H1 (cell line): ENCODE results near the gene BTBD9. TPM values are rescaled to one million over a fixed set of nuclear protein-coding genes. Genes with fewer than 3 reads are reported as not detected.

ENCODE experiments used
- CTCF ChIA-PET: fragments of 300-600 bp; sonication (Branson Sonifier 250); formaldehyde crosslinking; loops from one replicate; lab custom pipeline; 2021; ENCODE audit not compliant: partially characterized antibody; lab: Charles Lee
- POLR2A ChIA-PET: fragments of 300-600 bp; sonication (Branson Sonifier 250); formaldehyde crosslinking; loops from one replicate; lab custom pipeline; 2021; ENCODE audit warnings: inconsistent platforms; ENCODE audit not compliant: partially characterized antibody; lab: Charles Lee
- DNase-seq, 2 experiments: peaks; one replicate each; pipeline versions ENCODE4 v3.0.0 to v3.0.0-alpha.2; 2010 to 2022; ENCODE audit warnings: low spot score in 2 of 2, low read depth in 1 of 2, mixed read lengths in 1 of 2
- FAIRE-seq: peaks from 2 replicates; lab custom pipeline; 2011; peaks lifted over from hg19 to GRCh38; lab: Jason Lieb, UNC
- H2AFZ ChIP-seq: 2 replicates; pipeline ENCODE4 v1.8.1; 2012; ENCODE audit warnings: low read length, inconsistent platforms
- H2AK5ac ChIP-seq: 2 replicates; pipeline ENCODE4 v1.6.1; 2013; ENCODE audit warnings: low read depth, low read length
- H2BK120ac ChIP-seq: replicated peaks from 2 replicates; pipeline ENCODE3; 2013; ENCODE audit warnings: low read depth, low read length, inconsistent platforms
- H2BK12ac ChIP-seq: 2 replicates; pipeline ENCODE4 v1.6.1; 2013; ENCODE audit warnings: low read depth, low read length
- H2BK15ac ChIP-seq: 2 replicates; pipeline ENCODE4 v1.6.1; 2013; ENCODE audit warnings: low read length
- H2BK20ac ChIP-seq: 2 replicates; pipeline ENCODE4 v1.6.1; 2013; ENCODE audit warnings: low read length
- H2BK5ac ChIP-seq: 2 replicates; pipeline ENCODE4 v1.6.1; 2013; ENCODE audit warnings: low read depth, low read length
- H3K14ac ChIP-seq: 2 replicates; pipeline ENCODE4 v1.6.1; 2013; ENCODE audit warnings: inconsistent platforms; ENCODE audit not compliant: insufficient read length
- H3K18ac ChIP-seq: 2 replicates; pipeline ENCODE4 v1.6.1; 2013; ENCODE audit warnings: low read length; ENCODE audit errors: extremely low read depth
- H3K23ac ChIP-seq: 2 replicates; pipeline ENCODE4 v1.6.1; 2013; ENCODE audit warnings: inconsistent platforms; ENCODE audit not compliant: insufficient read length
- H3K23me2 ChIP-seq: 2 replicates; pipeline ENCODE4 v1.6.1; 2013; ENCODE audit warnings: low read depth, low read length
- H3K27ac ChIP-seq: 2 replicates; pipeline ENCODE4 v1.6.1; 2011; ENCODE audit warnings: low read depth, low read length, inconsistent platforms
- H3K27me3 ChIP-seq, 4 experiments: replicated peaks in 1 of 4; 1 replicate in 1 of 4; 2 replicates in 3 of 4; pipeline versions ENCODE4 v1.6.1 to v1.8.1; 2011 to 2013; ENCODE audit warnings: low read length in 3 of 4, mild to moderate bottlenecking in 3 of 4, inconsistent platforms in 2 of 4, mixed read lengths in 2 of 4, moderate library complexity in 1 of 4; ENCODE audit not compliant: control insufficient read depth in 3 of 4, insufficient read depth in 3 of 4; ENCODE audit errors: extremely low read depth in 1 of 4
- H3K36me3 ChIP-seq, 4 experiments: 2 replicates each; pipeline versions ENCODE4 v1.6.1 to v1.8.1; 2011 to 2013; ENCODE audit warnings: mild to moderate bottlenecking in 4 of 4, low read length in 3 of 4, moderate library complexity in 2 of 4, control low read depth in 1 of 4, inconsistent platforms in 1 of 4; ENCODE audit not compliant: insufficient read depth in 4 of 4, control insufficient read depth in 2 of 4
- H3K4ac ChIP-seq: replicated peaks from 2 replicates; pipeline ENCODE3; 2013; ENCODE audit warnings: low read length, low read depth, mixed read lengths, inconsistent platforms; ENCODE audit not compliant: insufficient read length
- H3K4me1 ChIP-seq, 4 experiments: replicated peaks in 1 of 4; 1 replicate in 1 of 4; 2 replicates in 3 of 4; pipeline versions ENCODE4 v1.6.1 to v1.8.1; 2011 to 2013; ENCODE audit warnings: low read length in 3 of 4, inconsistent platforms in 2 of 4, mixed read lengths in 1 of 4; ENCODE audit not compliant: insufficient read depth in 4 of 4, control insufficient read depth in 3 of 4
- H3K4me2 ChIP-seq, 2 experiments: 2 replicates each; pipeline versions ENCODE4 v1.6.1 to v1.8.1; 2011 to 2013; ENCODE audit warnings: low read depth in 2 of 2, low read length in 2 of 2, control low read depth in 1 of 2, inconsistent platforms in 1 of 2, mild to moderate bottlenecking in 1 of 2; ENCODE audit not compliant: insufficient read depth in 1 of 2
- H3K4me3 ChIP-seq, 4 experiments: fragments of 200-600, 300-600 bp in 1 of 4; sonication (generic), shearing (Covaris generic), sonication (Bioruptor Twin) in 1 of 4; 2 replicates each; pipeline versions ENCODE4 v1.5.1 to v1.8.1; 2011 to 2016; ENCODE audit warnings: low read length in 4 of 4, low read depth in 3 of 4, control low read depth in 2 of 4, inconsistent platforms in 2 of 4, mild to moderate bottlenecking in 2 of 4, mixed read lengths in 1 of 4, moderate library complexity in 1 of 4; ENCODE audit not compliant: insufficient read depth in 2 of 4; ENCODE audit errors: extremely low read depth in 1 of 4
- H3K56ac ChIP-seq: replicated peaks from 2 replicates; pipeline ENCODE3; 2013; ENCODE audit warnings: low read depth, mild to moderate bottlenecking, mixed read lengths, low read length, inconsistent platforms; ENCODE audit not compliant: insufficient read length
- H3K79me1 ChIP-seq: 2 replicates; pipeline ENCODE4 v1.6.1; 2013; ENCODE audit warnings: low read depth, low read length, control low read depth
- H3K79me2 ChIP-seq, 2 experiments: 2 replicates each; pipeline versions ENCODE4 v1.6.1 to v1.8.1; 2012 to 2013; ENCODE audit warnings: low read length in 2 of 2, mild to moderate bottlenecking in 2 of 2, inconsistent platforms in 1 of 2; ENCODE audit not compliant: insufficient read depth in 2 of 2, control insufficient read depth in 1 of 2
- H3K9ac ChIP-seq, 4 experiments: replicated peaks in 1 of 4; 1 replicate in 1 of 4; 2 replicates in 3 of 4; pipeline versions ENCODE4 v1.6.1 to v1.8.1; 2011 to 2013; ENCODE audit warnings: low read depth in 3 of 4, low read length in 3 of 4, control low read depth in 2 of 4, mild to moderate bottlenecking in 2 of 4, moderate library complexity in 2 of 4, inconsistent platforms in 1 of 4; ENCODE audit errors: extremely low read depth in 1 of 4
- H3K9me3 ChIP-seq, 2 experiments: 2 replicates each; pipeline versions ENCODE4 v1.6.1 to v1.8.1; 2012 to 2013; ENCODE audit warnings: mild to moderate bottlenecking in 2 of 2, moderate library complexity in 2 of 2, control low read depth in 1 of 2, inconsistent platforms in 1 of 2, low read depth in 1 of 2, low read length in 1 of 2, mixed read lengths in 1 of 2; ENCODE audit not compliant: insufficient read depth in 2 of 2
- H4K20me1 ChIP-seq, 2 experiments: replicated peaks in 1 of 2; 2 replicates each; pipeline versions ENCODE3 to v1.8.1; 2011 to 2013; ENCODE audit warnings: inconsistent platforms in 2 of 2, low read length in 2 of 2, mild to moderate bottlenecking in 1 of 2; ENCODE audit not compliant: insufficient read depth in 2 of 2, control insufficient read depth in 1 of 2
- H4K5ac ChIP-seq: 2 replicates; pipeline ENCODE4 v1.6.1; 2013; ENCODE audit warnings: low read length, low read depth, mixed read lengths, inconsistent platforms; ENCODE audit not compliant: insufficient read length
- H4K8ac ChIP-seq: 2 replicates; pipeline ENCODE4 v1.8.0; 2013; ENCODE audit warnings: mild to moderate bottlenecking, moderate library complexity, low read length, inconsistent platforms; ENCODE audit not compliant: insufficient read depth; ENCODE audit errors: extremely low read depth
- H4K91ac ChIP-seq: replicated peaks from 2 replicates; pipeline ENCODE3; 2013; ENCODE audit warnings: low read length, mixed read lengths, inconsistent platforms; ENCODE audit not compliant: insufficient read length
- BCL11A ChIP-seq, 2 experiments: IDR thresholded peaks; one replicate each; pipeline ENCODE4 v1.6.1; 2011; ENCODE audit warnings: low read depth in 2 of 2, low read length in 2 of 2, mild to moderate bottlenecking in 2 of 2
- BRCA1 ChIP-seq: IDR thresholded peaks from 2 replicates; pipeline ENCODE4 v1.6.1; 2012; ENCODE audit warnings: low read depth, low read length, improper control_type of control experiment
- CREB1 ChIP-seq: IDR thresholded peaks from 2 replicates; pipeline ENCODE4 v1.6.1; 2012; ENCODE audit warnings: inconsistent platforms
- HDAC6 ChIP-seq: IDR thresholded peaks from one replicate; pipeline ENCODE4 v1.7.1; 2012; ENCODE audit warnings: low read depth, mild to moderate bottlenecking, inconsistent platforms, low read length, moderate library complexity
- NRF1 ChIP-seq: IDR thresholded peaks from 2 replicates; pipeline ENCODE4 v1.6.1; 2011; ENCODE audit warnings: mild to moderate bottlenecking, low read depth, low read length, improper control_type of control experiment
- SRF ChIP-seq: IDR thresholded peaks from 2 replicates; pipeline ENCODE4 v1.6.1; 2011; ENCODE audit warnings: mild to moderate bottlenecking, low read depth, low read length, moderate library complexity
- TAF1 ChIP-seq: IDR thresholded peaks from 2 replicates; pipeline ENCODE4 v1.6.1; 2011; ENCODE audit warnings: mild to moderate bottlenecking, low read depth, low read length
- TAF7 ChIP-seq: optimal IDR thresholded peaks from 2 replicates; pipeline ENCODE3; 2011; ENCODE audit warnings: low read depth, mild to moderate bottlenecking, inconsistent platforms, low read length, moderate library complexity, borderline replicate concordance
- TBP ChIP-seq: IDR thresholded peaks from 2 replicates; pipeline ENCODE4 v1.6.1; 2011; ENCODE audit warnings: low read depth, low read length, improper control_type of control experiment
- YY1 ChIP-seq: IDR thresholded peaks from 2 replicates; pipeline ENCODE4 v1.6.1; 2011; ENCODE audit warnings: low read depth, mild to moderate bottlenecking, low read length
- WGBS, 2 experiments: shearing (Covaris generic) in 1 of 2; methylation state at CpG; one replicate each; pipeline versions ENCODE4 v1.1.6 to v1.1.7; 2013 to 2015; ENCODE audit warnings: low lambda C conversion rate in 2 of 2, mixed read lengths in 2 of 2, inconsistent platforms in 1 of 2, low coverage in 1 of 2, missing lambda C conversion rate in 1 of 2; ENCODE audit not compliant: insufficient replicate concordance in 2 of 2, insufficient coverage in 1 of 2, insufficient read length in 1 of 2; ENCODE audit errors: extremely low coverage in 1 of 2, missing lambda C conversion rate in 1 of 2; 5-methylcytosine and 5-hydroxymethylcytosine counted together
- polyA plus RNA-seq, 7 experiments: library from polyadenylated mRNA; depleted of rRNA in 3 of 7; stranded (reverse) in 5 of 7; unstranded in 2 of 7; fragments of >200 nt in 5 of 7; fragments of 200-250 nt in 2 of 7; gene quantifications; 1 replicate in 5 of 7; 2 replicates in 1 of 7; 4 replicates in 1 of 7; pipeline versions ENCODE4 v1.2.1 to v1.2.3, GENCODE V29; 2011 to 2013; ENCODE audit warnings: missing spikeins in 2 of 7, mixed read lengths in 2 of 7
- total RNA-seq: library from RNA; stranded (reverse); fragmentation: NEBNext Ultra II Directional; extraction: Animal tissue kit (Norgen Biotek cat#: 25700); gene quantifications from 2 replicates; pipeline ENCODE4 v1.2.1, GENCODE V29; 2021
- TF ChIP-seq, protein P1 (sequence below): IDR thresholded peaks from 2 replicates; pipeline ENCODE4 v1.6.1; 2011; ENCODE audit warnings: low read length, improper control_type of control experiment
- TF ChIP-seq, protein P2 (sequence below), 3 experiments: IDR thresholded peaks; 1 replicate in 2 of 3; 2 replicates in 1 of 3; pipeline versions ENCODE4 v1.5.1 to v1.6.1; 2011; ENCODE audit warnings: low read length in 3 of 3, mild to moderate bottlenecking in 3 of 3, inconsistent platforms in 2 of 3, low read depth in 1 of 3, moderate library complexity in 1 of 3; ENCODE audit not compliant: insufficient read depth in 1 of 3; ENCODE audit errors: control extremely low read depth in 1 of 3

Gene BTBD9
- total and polyA plus RNA-seq, 2 of the 8 experiments (the other 6 are each of a cell fraction or from before 2014, with no cell fraction given), result 0.92 to 4.1 TPM

DNA sequence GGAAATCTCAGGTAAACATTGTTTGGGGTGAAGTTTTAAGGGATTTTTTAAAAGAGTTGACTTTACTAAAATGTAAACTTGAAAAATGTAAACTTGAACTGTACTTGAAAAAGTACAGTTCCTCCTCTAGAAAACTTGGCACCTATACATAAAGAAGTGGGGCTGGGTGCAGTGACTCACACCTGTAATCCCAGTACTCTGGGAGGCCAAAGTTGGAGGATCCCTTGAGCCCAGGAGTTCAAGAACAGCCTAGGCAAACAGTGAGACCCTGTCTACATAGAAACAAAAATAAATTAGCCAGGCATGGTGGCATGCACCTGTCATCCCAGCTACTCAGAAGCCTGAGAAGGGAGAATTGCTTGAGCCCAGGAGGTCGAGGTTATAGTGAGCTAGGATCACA, 7.2 kb downstream of the BTBD9 start:
- no peak for DNase-seq
- Histone ChIP-seq H2BK120ac (no peak overlapping the region), H3K4me3 (no peak overlapping the region), H3K56ac (no peak overlapping the region), H4K20me1 (no peaks in the 10 kb centered on the region), H3K4me2 (no peak overlapping the region), H4K8ac (no peak overlapping the region), H3K9ac (no peak overlapping the region), H3K79me1 (no peaks in the 10 kb centered on the region), H3K18ac (no peak overlapping the region), H3K36me3 (no peaks in the 10 kb centered on the region), H3K9me3 (no peaks in the 10 kb centered on the region), H4K5ac (no peak overlapping the region), H3K23ac (no peak overlapping the region), H2BK12ac (no peak overlapping the region), H3K4me1 (no peaks in the 10 kb centered on the region), H3K79me2 (no peaks in the 10 kb centered on the region), H3K27ac (no peak overlapping the region), H3K23me2 (no peaks in the 10 kb centered on the region), H2BK5ac (no peak overlapping the region), H4K91ac (no peak overlapping the region), H3K14ac (no peak overlapping the region), H2AK5ac (no peak overlapping the region), H3K27me3 (no peaks in the 10 kb centered on the region), H2AFZ (no peak overlapping the region), H2BK20ac (no peak overlapping the region), H2BK15ac (no peak overlapping the region), H3K4ac (no peak overlapping the region)
- ChIA-PET CTCF (interaction anchor here (0.6 kb wide), 1 partner anchor 241 kb away, joined by 3 read pairs; no protein-coding TSS in a partner anchor), POLR2A (no interaction called here)
- FAIRE-seq, result no peak
- WGBS, 2 experiments, result 87% methylated on average over 1 of the region's 1 CpG; no CpG with 5 or more reads in 1 of the 2 experiments
- TF ChIP-seq TAF7 (no peak), CREB1 (no peak), TBP (no peak), HDAC6 (no peak), TAF1 (no peak), NRF1 (no peak), BRCA1 (no peak), YY1 (no peak), SRF (no peak), BCL11A (IDR thresholded peaks at IDR 0.05; ENCODE audit: low read depth in 2 of 2, low read length in 2 of 2) (no peak)
- TF ChIP-seq, protein P1, sequence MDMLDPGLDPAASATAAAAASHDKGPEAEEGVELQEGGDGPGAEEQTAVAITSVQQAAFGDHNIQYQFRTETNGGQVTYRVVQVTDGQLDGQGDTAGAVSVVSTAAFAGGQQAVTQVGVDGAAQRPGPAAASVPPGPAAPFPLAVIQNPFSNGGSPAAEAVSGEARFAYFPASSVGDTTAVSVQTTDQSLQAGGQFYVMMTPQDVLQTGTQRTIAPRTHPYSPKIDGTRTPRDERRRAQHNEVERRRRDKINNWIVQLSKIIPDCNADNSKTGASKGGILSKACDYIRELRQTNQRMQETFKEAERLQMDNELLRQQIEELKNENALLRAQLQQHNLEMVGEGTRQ, result no peak
- TF ChIP-seq, protein P2, sequence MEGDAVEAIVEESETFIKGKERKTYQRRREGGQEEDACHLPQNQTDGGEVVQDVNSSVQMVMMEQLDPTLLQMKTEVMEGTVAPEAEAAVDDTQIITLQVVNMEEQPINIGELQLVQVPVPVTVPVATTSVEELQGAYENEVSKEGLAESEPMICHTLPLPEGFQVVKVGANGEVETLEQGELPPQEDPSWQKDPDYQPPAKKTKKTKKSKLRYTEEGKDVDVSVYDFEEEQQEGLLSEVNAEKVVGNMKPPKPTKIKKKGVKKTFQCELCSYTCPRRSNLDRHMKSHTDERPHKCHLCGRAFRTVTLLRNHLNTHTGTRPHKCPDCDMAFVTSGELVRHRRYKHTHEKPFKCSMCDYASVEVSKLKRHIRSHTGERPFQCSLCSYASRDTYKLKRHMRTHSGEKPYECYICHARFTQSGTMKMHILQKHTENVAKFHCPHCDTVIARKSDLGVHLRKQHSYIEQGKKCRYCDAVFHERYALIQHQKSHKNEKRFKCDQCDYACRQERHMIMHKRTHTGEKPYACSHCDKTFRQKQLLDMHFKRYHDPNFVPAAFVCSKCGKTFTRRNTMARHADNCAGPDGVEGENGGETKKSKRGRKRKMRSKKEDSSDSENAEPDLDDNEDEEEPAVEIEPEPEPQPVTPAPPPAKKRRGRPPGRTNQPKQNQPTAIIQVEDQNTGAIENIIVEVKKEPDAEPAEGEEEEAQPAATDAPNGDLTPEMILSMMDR (IDR thresholded peaks at IDR 0.05; ENCODE audit: control extremely low read depth in 1 of 3, insufficient read depth in 1 of 3, low read depth in 1 of 3, low read length in 3 of 3), result no peak
